Skeletal muscle tissue (tissue), 2 donors: ENCODE measurements around the gene TRMT112. TPM values are rescaled to one million over a fixed set of nuclear protein-coding genes. Genes with fewer than 3 reads are reported as not detected.

Source experiments
- small RNA-seq: library from RNA; depleted of rRNA; stranded (forward); fragments of <200 nt; gene quantifications from one replicate; pipeline ENCODE3, GENCODE V24; 2014
- total RNA-seq: library from RNA; depleted of rRNA; stranded (reverse); fragments of >200 nt; gene quantifications from one replicate; pipeline ENCODE4 v1.2.3, GENCODE V29; 2014

TRMT112 gene
- total RNA-seq, 1 donor from 2014 or later = 247 TPM

Small RNA genes within 50 kb of the gene (small RNA-seq; reads per million reads assigned to genes)
- gene MIR7155 = 0.07 reads per million
- gene RF00019 = not detected

Other genes with a start within 250 kb of the TRMT112 start
- 91.9 TPM for gene MACROD1, start 151.4 kb downstream of the TRMT112 start, total RNA-seq
- 69.9 TPM for gene STIP1, start 131.4 kb downstream of the TRMT112 start, total RNA-seq
- 4.7 TPM for gene FERMT3, start 110.8 kb downstream of the TRMT112 start, total RNA-seq
- gene TRPT1, start 91.4 kb downstream of the TRMT112 start, total RNA-seq = 53.2 TPM
- gene NUDT22, start 91.3 kb downstream of the TRMT112 start, total RNA-seq = 17.2 TPM
- gene DNAJC4, start 87.0 kb downstream of the TRMT112 start, total RNA-seq = 18.8 TPM
- 24.5 TPM for gene VEGFB, start 83.0 kb downstream of the TRMT112 start, total RNA-seq
- gene FKBP2, start 76.5 kb downstream of the TRMT112 start, total RNA-seq = 26.1 TPM
- 95.0 TPM for gene PPP1R14B, start 70.6 kb downstream of the TRMT112 start, total RNA-seq
- gene PLCB3, start 66.0 kb downstream of the TRMT112 start, total RNA-seq = 9.4 TPM
- gene BAD, start 32.9 kb downstream of the TRMT112 start, total RNA-seq = 23.5 TPM
- gene GPR137, start 31.7 kb downstream of the TRMT112 start, total RNA-seq = 6.3 TPM
- not detected for gene KCNK4, start 26.3 kb downstream of the TRMT112 start, total RNA-seq
- not detected for gene CATSPERZ, start 17.2 kb downstream of the TRMT112 start, total RNA-seq
- gene ESRRA, start 12.0 kb downstream of the TRMT112 start, total RNA-seq = 35.0 TPM
- gene PRDX5, start 562 bp upstream of the TRMT112 start, total RNA-seq = 144 TPM
- gene CCDC88B, start 22.6 kb upstream of the TRMT112 start, total RNA-seq = 2.6 TPM
- gene RPS6KA4, start 41.6 kb upstream of the TRMT112 start, total RNA-seq = 13.6 TPM
- not detected for gene SLC22A11, start 238.4 kb upstream of the TRMT112 start, total RNA-seq